Gastroesophageal sphincter (tissue), 4 donors: Measurements from ENCODE around the gene UBR4. TPM values are rescaled to one million over a fixed set of nuclear protein-coding genes. Genes with fewer than 3 reads are reported as not detected.

Source experiments
- ATAC-seq: fragments of 150-250 bp; one replicate; pipeline ENCODE4 v1.9.1; 2016; ENCODE audit warnings: mild to moderate bottlenecking, moderate library complexity
- H3K27ac ChIP-seq, 4 donors: fragments of 200-600 bp; sonication (generic) in 3 of 4; 1 replicate in 3 of 4; 2 replicates in 1 of 4; pipeline ENCODE4 v1.5.1; 2016 to 2019
- H3K27me3 ChIP-seq: fragments of 200-600 bp; sonication (generic); one replicate; pipeline ENCODE4 v1.5.1; 2019
- H3K36me3 ChIP-seq, 2 donors: fragments of 200-600 bp; sonication (generic); one replicate each; pipeline ENCODE4 v1.5.1; 2019; ENCODE audit warnings: control low read depth in 1 of 2
- H3K4me1 ChIP-seq, 3 donors: fragments of 200-600 bp; sonication (generic); 1 replicate in 2 of 3; 2 replicates in 1 of 3; pipeline ENCODE4 v1.5.1; 2016 to 2019; ENCODE audit warnings: control low read depth in 2 of 3
- H3K4me3 ChIP-seq, 2 donors: fragments of 200-600 bp; sonication (generic); one replicate each; pipeline ENCODE4 v1.5.1; 2019; ENCODE audit warnings: mild to moderate bottlenecking in 1 of 2, moderate library complexity in 1 of 2
- H3K9me3 ChIP-seq, 3 donors: fragments of 200-600 bp; sonication (generic); one replicate each; pipeline ENCODE4 v1.5.1; 2017 to 2019; ENCODE audit warnings: control low read depth in 2 of 3
- CTCF ChIP-seq, 4 experiments: fragments of 200-600 bp in 2 of 4; fragments of 450-650 bp in 2 of 4; sonication (generic) in 1 of 4; IDR thresholded peaks; one replicate each; pipeline ENCODE4 v1.5.1; 2017 to 2019; ENCODE audit warnings: antibody characterized with exemption in 4 of 4, mild to moderate bottlenecking in 2 of 4, moderate library complexity in 2 of 4
- EP300 ChIP-seq: sonication (generic); formaldehyde crosslinking; IDR thresholded peaks from one replicate; pipeline ENCODE4 v1.6.1; 2017; ENCODE audit warnings: antibody characterized with exemption, mild to moderate bottlenecking
- POLR2A ChIP-seq, 2 donors: fragments of 450-650 bp; IDR thresholded peaks; one replicate each; pipeline ENCODE4 v1.6.1; 2017; ENCODE audit warnings: antibody characterized with exemption in 2 of 2, mild to moderate bottlenecking in 2 of 2, moderate library complexity in 1 of 2
- POLR2AphosphoS5 ChIP-seq: sonication (generic); formaldehyde crosslinking; IDR thresholded peaks from one replicate; pipeline ENCODE4 v1.6.1; 2017; ENCODE audit warnings: antibody characterized with exemption
- WGBS, 2 donors: methylation state at CpG; one replicate each; pipeline ENCODE4 v1.1.5; 2018; ENCODE audit warnings: low coverage in 1 of 2; 5-methylcytosine and 5-hydroxymethylcytosine counted together
- total RNA-seq, 4 donors: library from RNA; depleted of rRNA; stranded (reverse); fragments of >200 nt; gene quantifications; one replicate each; pipeline ENCODE4 v1.1.0, GENCODE V29; 2016

UBR4 gene
- total RNA-seq, 4 donors from 2014 or later = 79.3 to 200 (median 191) TPM

DNA sequence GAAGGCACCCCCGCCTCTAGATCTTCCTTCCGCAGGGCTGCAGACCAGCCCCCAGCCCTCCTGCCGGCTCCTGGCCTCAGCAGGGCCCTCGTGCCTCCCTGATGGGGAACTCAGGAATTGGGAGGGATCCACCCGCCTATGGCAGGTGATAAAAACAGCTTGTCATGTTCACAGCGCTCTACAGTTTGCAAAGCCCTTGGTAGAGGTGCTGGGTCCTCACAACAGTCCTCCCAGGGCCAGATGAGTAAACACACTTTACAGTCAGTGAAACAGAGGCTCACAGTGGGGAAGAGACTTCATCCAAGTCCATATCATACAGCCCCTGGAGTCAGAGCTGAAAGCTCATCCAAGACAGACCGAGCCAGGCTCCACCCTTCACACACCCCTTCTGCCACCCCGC is 156.6 kb downstream of the UBR4 start:
- no peak for ATAC-seq
- Histone ChIP-seq H3K9me3 (no peaks in the 10 kb centered on the region), H3K4me1 (no peaks in the 10 kb centered on the region), H3K36me3 (no peaks in the 10 kb centered on the region), H3K27ac (no peak overlapping the region), H3K27me3 (peaks cover 71% of the 10 kb centered on the region), H3K4me3 (no peak overlapping the region)
- WGBS, 2 donors = 58% methylated on average over 2 of the region's 8 CpGs; no CpG with 5 or more reads in 1 of the 2 donors
- no peak for TF ChIP-seq POLR2A (IDR thresholded peaks at IDR 0.05)

DNA sequence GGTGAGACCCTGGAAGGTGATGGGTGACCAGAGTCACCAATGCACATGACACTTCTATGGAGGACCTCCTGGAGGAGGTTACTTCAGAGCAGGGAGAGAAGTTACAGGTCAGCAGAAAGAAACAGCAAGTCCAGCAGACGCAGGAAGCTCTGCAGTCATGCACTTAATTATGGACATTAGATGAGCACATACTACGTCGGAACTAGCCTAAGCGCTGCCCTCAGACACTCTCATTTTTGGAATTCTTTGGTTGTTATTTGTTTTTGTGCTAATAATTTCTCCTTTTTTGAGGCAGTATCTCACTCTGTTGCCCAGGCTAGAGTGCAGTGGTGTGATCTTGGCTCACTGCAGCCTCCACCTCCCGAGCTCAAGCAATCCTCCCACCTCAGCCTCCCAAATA is 160.3 kb downstream of the UBR4 start:
- no peak for TF ChIP-seq EP300
- no peak for TF ChIP-seq POLR2AphosphoS5
- TF ChIP-seq CTCF (IDR thresholded peaks at IDR 0.05) = no peak
- no peak for TF ChIP-seq POLR2A (IDR thresholded peaks at IDR 0.05)
- H3K4me1 ChIP-seq = no peaks in the 10 kb centered on the region
- 80 to 82% methylated on average over 1 to 5 of the region's 5 CpGs for WGBS, 2 donors
- no peaks in the 10 kb centered on the region for H3K9me3 ChIP-seq
- no peak overlapping the region for H3K27ac ChIP-seq
- no peaks in the 10 kb centered on the region for H3K36me3 ChIP-seq
- H3K4me3 ChIP-seq = no peak overlapping the region
- H3K27me3 ChIP-seq = peaks cover 58% of the 10 kb centered on the region
- ATAC-seq = no peak

- no peak for ATAC-seq
- TF ChIP-seq POLR2A (IDR thresholded peaks at IDR 0.05) (no peak), POLR2AphosphoS5 (no peak), EP300 (no peak), CTCF (IDR thresholded peaks at IDR 0.05) (no peak)
- H3K27ac ChIP-seq = no peak overlapping the region
- no peaks in the 10 kb centered on the region for H3K9me3 ChIP-seq
- no peak overlapping the region for H3K4me3 ChIP-seq
- H3K36me3 ChIP-seq = no peaks in the 10 kb centered on the region
- 74 to 85% methylated on average over 4 to 15 of the region's 15 CpGs for WGBS, 2 donors
- peaks cover 58% of the 10 kb centered on the region for H3K27me3 ChIP-seq
- no peaks in the 10 kb centered on the region for H3K4me1 ChIP-seq
Observed at GRCh38 chr1:19049128-19049768, 160.8 kb downstream of the UBR4 start.

GRCh38 chr1:19046972-19047731 is 162.9 kb downstream of the UBR4 start:
- WGBS, 2 donors = 79% methylated on average over 2 of the region's 10 CpGs; no CpG with 5 or more reads in 1 of the 2 donors
- no peak for TF ChIP-seq CTCF (IDR thresholded peaks at IDR 0.05)
- no peak for TF ChIP-seq POLR2AphosphoS5
- TF ChIP-seq EP300 = no peak
- TF ChIP-seq POLR2A (IDR thresholded peaks at IDR 0.05) = no peak
- no peaks in the 10 kb centered on the region for H3K36me3 ChIP-seq
- no peak overlapping the region for H3K4me3 ChIP-seq
- H3K4me1 ChIP-seq = no peaks in the 10 kb centered on the region
- H3K27ac ChIP-seq = no peak overlapping the region
- peaks cover 59% of the 10 kb centered on the region for H3K27me3 ChIP-seq
- no peak for ATAC-seq
- H3K9me3 ChIP-seq = no peaks in the 10 kb centered on the region

GRCh38 chr1:19045898-19046880 is 163.9 kb downstream of the UBR4 start:
- Histone ChIP-seq H3K27me3 (peaks cover 61% of the 10 kb centered on the region), H3K27ac (no peak overlapping the region), H3K4me1 (no peaks in the 10 kb centered on the region), H3K9me3 (no peaks in the 10 kb centered on the region), H3K4me3 (no peak overlapping the region), H3K36me3 (no peaks in the 10 kb centered on the region)
- 55 to 64% methylated on average over 4 to 8 of the region's 18 CpGs for WGBS, 2 donors
- no peak for ATAC-seq
- TF ChIP-seq CTCF (IDR thresholded peaks at IDR 0.05) = no peak
- TF ChIP-seq POLR2AphosphoS5 = no peak
- TF ChIP-seq POLR2A (IDR thresholded peaks at IDR 0.05) = no peak
- TF ChIP-seq EP300 = no peak
